ENCODE data around the gene ELOVL5.
A peak's percentile ranks its signal among the peaks of the same experiment; 100 is the strongest.
"Not testable (repeated sequence)": the region's sequence is repeated elsewhere in the genome, so short reads cannot be mapped to it uniquely, and the experiment has no call there.

ELOVL5 gene, protein sequence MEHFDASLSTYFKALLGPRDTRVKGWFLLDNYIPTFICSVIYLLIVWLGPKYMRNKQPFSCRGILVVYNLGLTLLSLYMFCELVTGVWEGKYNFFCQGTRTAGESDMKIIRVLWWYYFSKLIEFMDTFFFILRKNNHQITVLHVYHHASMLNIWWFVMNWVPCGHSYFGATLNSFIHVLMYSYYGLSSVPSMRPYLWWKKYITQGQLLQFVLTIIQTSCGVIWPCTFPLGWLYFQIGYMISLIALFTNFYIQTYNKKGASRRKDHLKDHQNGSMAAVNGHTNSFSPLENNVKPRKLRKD

GRCh38 chr6:53348371-53349208 is at the start of gene ELOVL5:
TSS of gene ELOVL5 (minus strand) at chr6:53348950. CDS start at chr6:53295699, 53,251 bp downstream.
- Histone ChIP-seq H3K4me1 (ENCODE audit: control insufficient read depth, insufficient read depth, low read length) (peaks cover 16% of the 10 kb centered on the region), H3K27ac (ENCODE audit: low read depth, low read length) (peak within 1 kb of the TSS; percentile 78; the same call in 1 of the 2 replicates), H3K4me3 (ENCODE audit: low read depth, low read length) (peak within 1 kb of the TSS; percentile 93), H3K36me3 (ENCODE audit: control insufficient read depth, insufficient read depth, low read length) (no peaks in the 10 kb centered on the region), H3K9ac (ENCODE audit: low read length) (peak within 1 kb of the TSS; percentile 82), H3K27me3 (ENCODE audit: control insufficient read depth, insufficient read depth, low read length) (peaks cover 6% of the 10 kb centered on the region; the same call in 1 of the 2 replicates), H3K9me3 (ENCODE audit: control insufficient read depth, insufficient read depth, low read depth, low read length) (no peaks in the 10 kb centered on the region)

- Histone ChIP-seq H3K4me3 (ENCODE audit: low read depth, low read length) (no peak overlapping the region), H3K36me3 (ENCODE audit: control insufficient read depth, insufficient read depth, low read length) (no peaks in the 10 kb centered on the region), H3K27ac (ENCODE audit: low read depth, low read length) (no peak overlapping the region), H3K9ac (ENCODE audit: low read length) (no peak overlapping the region), H3K9me3 (ENCODE audit: control insufficient read depth, insufficient read depth, low read depth, low read length) (no peaks in the 10 kb centered on the region), H3K4me1 (ENCODE audit: control insufficient read depth, insufficient read depth, low read length) (no peaks in the 10 kb centered on the region), H3K27me3 (ENCODE audit: control insufficient read depth, insufficient read depth, low read length) (no peaks in the 10 kb centered on the region)
Observed at GRCh38 chr6:53397283-53397682, 48.5 kb upstream of the ELOVL5 start.

- Histone ChIP-seq H3K9ac (ENCODE audit: low read length) (no peak overlapping the region), H3K4me1 (ENCODE audit: control insufficient read depth, insufficient read depth, low read length) (no peaks in the 10 kb centered on the region), H3K27ac (ENCODE audit: low read depth, low read length) (no peak overlapping the region), H3K9me3 (ENCODE audit: control insufficient read depth, insufficient read depth, low read depth, low read length) (no peaks in the 10 kb centered on the region), H3K4me3 (ENCODE audit: low read depth, low read length) (no peak overlapping the region), H3K27me3 (ENCODE audit: control insufficient read depth, insufficient read depth, low read length) (no peaks in the 10 kb centered on the region), H3K36me3 (ENCODE audit: control insufficient read depth, insufficient read depth, low read length) (no peaks in the 10 kb centered on the region)
Observed at GRCh38 chr6:53395986-53396385, 47.2 kb upstream of the ELOVL5 start.

DNA sequence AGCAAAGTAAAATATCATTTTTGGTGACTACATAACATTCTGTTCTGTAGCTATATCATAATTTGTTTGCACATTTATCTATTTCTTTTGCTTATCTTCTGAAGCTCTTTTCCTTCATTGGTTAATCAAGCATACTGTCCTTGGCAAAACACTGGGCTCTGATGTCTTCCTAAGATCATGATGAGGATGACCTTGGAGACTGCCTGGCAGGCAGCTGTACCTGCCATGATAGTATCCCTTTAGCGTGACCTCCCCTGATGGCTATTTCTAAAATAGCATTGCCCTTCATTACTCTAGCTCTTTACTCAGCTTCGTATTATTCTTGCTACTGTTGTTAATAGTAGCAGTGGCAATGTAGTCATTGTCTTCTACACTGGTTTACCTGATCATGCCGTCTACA is 46.0 kb upstream of the ELOVL5 start:
- Histone ChIP-seq H3K4me3 (ENCODE audit: low read depth, low read length) (no peak overlapping the region), H3K9ac (ENCODE audit: low read length) (no peak overlapping the region), H3K36me3 (ENCODE audit: control insufficient read depth, insufficient read depth, low read length) (no peaks in the 10 kb centered on the region), H3K4me1 (ENCODE audit: control insufficient read depth, insufficient read depth, low read length) (peaks cover 5% of the 10 kb centered on the region; the same call in 1 of the 2 replicates), H3K9me3 (ENCODE audit: control insufficient read depth, insufficient read depth, low read depth, low read length) (no peaks in the 10 kb centered on the region), H3K27ac (ENCODE audit: low read depth, low read length) (no peak overlapping the region), H3K27me3 (ENCODE audit: control insufficient read depth, insufficient read depth, low read length) (no peaks in the 10 kb centered on the region)

- H3K9me3 ChIP-seq (ENCODE audit: control insufficient read depth, insufficient read depth, low read depth, low read length), result no peaks in the 10 kb centered on the region
- no peaks in the 10 kb centered on the region for H3K36me3 ChIP-seq (ENCODE audit: control insufficient read depth, insufficient read depth, low read length)
- no peak overlapping the region for H3K4me3 ChIP-seq (ENCODE audit: low read depth, low read length)
- no peaks in the 10 kb centered on the region for H3K27me3 ChIP-seq (ENCODE audit: control insufficient read depth, insufficient read depth, low read length)
- H3K9ac ChIP-seq (ENCODE audit: low read length), result no peak overlapping the region
- H3K27ac ChIP-seq (ENCODE audit: low read depth, low read length), result no peak overlapping the region
- H3K4me1 ChIP-seq (ENCODE audit: control insufficient read depth, insufficient read depth, low read length), result peaks cover 5% of the 10 kb centered on the region; the same call in 1 of the 2 replicates
Observed at GRCh38 chr6:53391170-53391569, 42.4 kb upstream of the ELOVL5 start.

GRCh38 chr6:53390010-53390409 is 41.3 kb upstream of the ELOVL5 start:
- Histone ChIP-seq H3K4me1 (ENCODE audit: control insufficient read depth, insufficient read depth, low read length) (peaks cover 5% of the 10 kb centered on the region; the same call in 1 of the 2 replicates), H3K9ac (ENCODE audit: low read length) (no peak overlapping the region), H3K36me3 (ENCODE audit: control insufficient read depth, insufficient read depth, low read length) (no peaks in the 10 kb centered on the region), H3K4me3 (ENCODE audit: low read depth, low read length) (no peak overlapping the region), H3K9me3 (ENCODE audit: control insufficient read depth, insufficient read depth, low read depth, low read length) (no peaks in the 10 kb centered on the region), H3K27me3 (ENCODE audit: control insufficient read depth, insufficient read depth, low read length) (no peaks in the 10 kb centered on the region), H3K27ac (ENCODE audit: low read depth, low read length) (no peak overlapping the region)

DNA sequence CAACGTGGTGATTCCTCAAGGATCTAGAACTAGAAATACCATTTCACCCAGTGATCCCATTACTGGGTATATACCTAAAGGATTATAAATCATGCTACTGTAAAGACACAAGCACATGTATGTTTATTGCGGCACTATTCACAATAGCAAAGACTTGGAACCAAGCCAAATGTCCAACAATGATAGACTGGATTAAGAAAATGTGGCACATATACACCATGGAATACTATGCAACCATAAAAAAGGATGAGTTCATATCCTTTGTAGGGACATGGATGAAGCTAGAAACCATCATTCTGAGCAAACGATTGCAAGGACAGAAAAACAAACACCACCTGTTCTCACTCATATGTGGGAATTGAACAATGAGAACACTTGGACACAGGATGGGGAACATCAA is 39.9 kb upstream of the ELOVL5 start:
- H3K4me1 ChIP-seq (ENCODE audit: control insufficient read depth, insufficient read depth, low read length); H3K9ac ChIP-seq (ENCODE audit: low read length); H3K27ac ChIP-seq (ENCODE audit: low read depth, low read length); H3K9me3 ChIP-seq (ENCODE audit: control insufficient read depth, insufficient read depth, low read depth, low read length); H3K36me3 ChIP-seq (ENCODE audit: control insufficient read depth, insufficient read depth, low read length); H3K4me3 ChIP-seq (ENCODE audit: low read depth, low read length); H3K27me3 ChIP-seq (ENCODE audit: control insufficient read depth, insufficient read depth, low read length): not testable (repeated sequence)

- H3K27ac ChIP-seq (ENCODE audit: low read depth, low read length), result no peak overlapping the region
- H3K27me3 ChIP-seq (ENCODE audit: control insufficient read depth, insufficient read depth, low read length), result no peaks in the 10 kb centered on the region
- H3K9ac ChIP-seq (ENCODE audit: low read length), result no peak overlapping the region
- H3K9me3 ChIP-seq (ENCODE audit: control insufficient read depth, insufficient read depth, low read depth, low read length), result peaks cover 16% of the 10 kb centered on the region
- no peaks in the 10 kb centered on the region for H3K36me3 ChIP-seq (ENCODE audit: control insufficient read depth, insufficient read depth, low read length)
- no peak overlapping the region for H3K4me3 ChIP-seq (ENCODE audit: low read depth, low read length)
- H3K4me1 ChIP-seq (ENCODE audit: control insufficient read depth, insufficient read depth, low read length), result no peaks in the 10 kb centered on the region
Observed at GRCh38 chr6:53382421-53382820, 33.7 kb upstream of the ELOVL5 start.

- no peaks in the 10 kb centered on the region for H3K27me3 ChIP-seq (ENCODE audit: control insufficient read depth, insufficient read depth, low read length)
- H3K36me3 ChIP-seq (ENCODE audit: control insufficient read depth, insufficient read depth, low read length), result no peaks in the 10 kb centered on the region
- no peak overlapping the region for H3K27ac ChIP-seq (ENCODE audit: low read depth, low read length)
- no peak overlapping the region for H3K9ac ChIP-seq (ENCODE audit: low read length)
- peaks cover 14% of the 10 kb centered on the region for H3K9me3 ChIP-seq (ENCODE audit: control insufficient read depth, insufficient read depth, low read depth, low read length)
- no peak overlapping the region for H3K4me3 ChIP-seq (ENCODE audit: low read depth, low read length)
- H3K4me1 ChIP-seq (ENCODE audit: control insufficient read depth, insufficient read depth, low read length), result no peaks in the 10 kb centered on the region
Observed at GRCh38 chr6:53378208-53378607, 29.5 kb upstream of the ELOVL5 start.

DNA sequence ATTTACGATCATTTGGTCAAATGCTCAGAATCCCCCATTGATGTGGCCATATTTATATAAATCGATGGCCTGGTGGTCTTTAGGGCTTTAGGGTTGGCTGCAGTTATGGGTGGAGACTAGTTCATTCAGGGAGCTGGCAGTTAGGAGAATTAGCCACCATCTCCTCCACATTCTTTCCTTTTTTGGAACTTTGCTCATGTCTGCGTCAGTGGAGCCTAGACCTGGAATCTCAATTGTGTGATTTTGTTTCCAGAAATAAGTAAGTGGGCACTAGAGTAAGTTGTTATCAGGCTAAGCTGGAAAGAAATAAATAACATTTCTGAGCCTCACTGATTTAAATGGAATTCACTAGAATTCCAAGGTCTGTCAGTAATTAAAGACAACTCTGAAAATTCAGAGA is 29.0 kb upstream of the ELOVL5 start:
- no peaks in the 10 kb centered on the region for H3K4me1 ChIP-seq (ENCODE audit: control insufficient read depth, insufficient read depth, low read length)
- H3K27ac ChIP-seq (ENCODE audit: low read depth, low read length), result no peak overlapping the region
- H3K4me3 ChIP-seq (ENCODE audit: low read depth, low read length), result no peak overlapping the region
- H3K36me3 ChIP-seq (ENCODE audit: control insufficient read depth, insufficient read depth, low read length), result no peaks in the 10 kb centered on the region
- peaks cover 10% of the 10 kb centered on the region for H3K9me3 ChIP-seq (ENCODE audit: control insufficient read depth, insufficient read depth, low read depth, low read length)
- no peaks in the 10 kb centered on the region for H3K27me3 ChIP-seq (ENCODE audit: control insufficient read depth, insufficient read depth, low read length)
- H3K9ac ChIP-seq (ENCODE audit: low read length), result no peak overlapping the region

- Histone ChIP-seq H3K27me3 (ENCODE audit: control insufficient read depth, insufficient read depth, low read length) (no peaks in the 10 kb centered on the region), H3K4me1 (ENCODE audit: control insufficient read depth, insufficient read depth, low read length) (no peaks in the 10 kb centered on the region), H3K4me3 (ENCODE audit: low read depth, low read length) (no peak overlapping the region), H3K9me3 (ENCODE audit: control insufficient read depth, insufficient read depth, low read depth, low read length) (peaks cover 6% of the 10 kb centered on the region), H3K27ac (ENCODE audit: low read depth, low read length) (no peak overlapping the region), H3K9ac (ENCODE audit: low read length) (no peak overlapping the region), H3K36me3 (ENCODE audit: control insufficient read depth, insufficient read depth, low read length) (no peaks in the 10 kb centered on the region)
Observed at GRCh38 chr6:53377289-53377688, 28.5 kb upstream of the ELOVL5 start.
